CD14-positive monocyte (primary cell): ENCODE results near the gene ZNF837. TPM values are rescaled to one million over a fixed set of nuclear protein-coding genes. Genes with fewer than 3 reads are reported as not detected.

ENCODE experiments used
- DNase-seq, 3 donors: peaks; one replicate each; pipeline ENCODE4 v3.0.0-alpha.2; 2011 to 2022
- H2AFZ ChIP-seq: 2 replicates; pipeline ENCODE4 v1.6.0; 2012; ENCODE audit warnings: mild to moderate bottlenecking, low read depth, low read length, inconsistent platforms; ENCODE audit not compliant: insufficient read depth, poor library complexity, severe bottlenecking
- H3K27ac ChIP-seq, 2 donors: 1 replicate in 1 of 2; 2 replicates in 1 of 2; pipeline ENCODE4 v1.5.1; 2012 to 2013; ENCODE audit warnings: low read length in 2 of 2, control low read depth in 1 of 2, inconsistent platforms in 1 of 2, low read depth in 1 of 2, mild to moderate bottlenecking in 1 of 2
- H3K27me3 ChIP-seq, 2 donors: one replicate each; pipeline versions ENCODE4 v1.6.0 to v1.6.1; 2011 to 2013; ENCODE audit warnings: low read length in 2 of 2; ENCODE audit not compliant: control insufficient read depth in 2 of 2, insufficient read depth in 2 of 2
- H3K36me3 ChIP-seq, 2 donors: replicated peaks in 1 of 2; 1 replicate in 1 of 2; 2 replicates in 1 of 2; pipeline versions ENCODE4 v1.5.1 to v1.6.1; 2012 to 2013; ENCODE audit warnings: low read length in 2 of 2, control low read depth in 1 of 2, inconsistent platforms in 1 of 2, mild to moderate bottlenecking in 1 of 2; ENCODE audit not compliant: insufficient read depth in 2 of 2, control insufficient read depth in 1 of 2
- H3K4me1 ChIP-seq, 2 donors: 1 replicate in 1 of 2; 2 replicates in 1 of 2; pipeline versions ENCODE4 v1.5.1 to v1.6.1; 2012 to 2013; ENCODE audit warnings: low read length in 2 of 2, control low read depth in 1 of 2, inconsistent platforms in 1 of 2, mild to moderate bottlenecking in 1 of 2, moderate library complexity in 1 of 2; ENCODE audit not compliant: insufficient read depth in 2 of 2, control insufficient read depth in 1 of 2
- H3K4me2 ChIP-seq: replicated peaks from 2 replicates; pipeline ENCODE3; 2012; ENCODE audit warnings: low read length, moderate library complexity, mild to moderate bottlenecking; ENCODE audit not compliant: poor library complexity, severe bottlenecking; ENCODE audit errors: extremely low read depth
- H3K4me3 ChIP-seq, 3 experiments: fragments of 200-600 bp in 1 of 3; sonication (generic) in 1 of 3; replicated peaks in 1 of 3; 1 replicate in 2 of 3; 2 replicates in 1 of 3; pipeline ENCODE4 v1.5.1; 2011 to 2013; ENCODE audit warnings: low read length in 3 of 3, mild to moderate bottlenecking in 3 of 3, control low read depth in 2 of 3, low read depth in 2 of 3, inconsistent platforms in 1 of 3, moderate library complexity in 1 of 3
- H3K79me2 ChIP-seq: 2 replicates; pipeline ENCODE4 v1.6.0; 2012; ENCODE audit warnings: mild to moderate bottlenecking, control low read depth, inconsistent platforms, low read length, moderate library complexity; ENCODE audit not compliant: insufficient read depth
- H3K9ac ChIP-seq: 2 replicates; pipeline ENCODE4 v1.6.0; 2017; ENCODE audit warnings: low read length, mild to moderate bottlenecking; ENCODE audit not compliant: insufficient read depth, poor library complexity, severe bottlenecking
- H3K9me3 ChIP-seq, 2 donors: replicated peaks in 1 of 2; 1 replicate in 1 of 2; 2 replicates in 1 of 2; pipeline versions ENCODE4 v1.5.1 to v1.6.1; 2012 to 2013; ENCODE audit warnings: low read length in 2 of 2, control low read depth in 1 of 2; ENCODE audit not compliant: control insufficient read depth in 1 of 2, insufficient read depth in 1 of 2
- H4K20me1 ChIP-seq: 2 replicates; pipeline ENCODE4 v1.6.0; 2012; ENCODE audit warnings: mild to moderate bottlenecking, low read length, control low read depth, moderate library complexity; ENCODE audit not compliant: insufficient read depth
- H3K27ac Mint-ChIP-seq, 7 donors: one replicate each; pipeline ENCODE4 v1.8.0; 2020; ENCODE audit warnings: mild to moderate bottlenecking in 7 of 7, mixed read lengths in 7 of 7, moderate library complexity in 6 of 7, inconsistent platforms in 2 of 7
- H3K27me3 Mint-ChIP-seq, 3 donors: one replicate each; pipeline ENCODE4 v1.8.0; 2021 to 2022; ENCODE audit warnings: low read depth in 3 of 3, mild to moderate bottlenecking in 3 of 3, mixed read lengths in 3 of 3, moderate library complexity in 3 of 3, inconsistent platforms in 1 of 3
- H3K36me3 Mint-ChIP-seq, 2 donors: one replicate each; pipeline ENCODE4 v1.8.0; 2020; ENCODE audit warnings: mixed read lengths in 2 of 2, inconsistent platforms in 1 of 2, mild to moderate bottlenecking in 1 of 2
- H3K4me1 Mint-ChIP-seq: one replicate; pipeline ENCODE4 v1.8.0; 2020; ENCODE audit warnings: mild to moderate bottlenecking, mixed read lengths
- H3K4me3 Mint-ChIP-seq, 2 donors: one replicate each; pipeline ENCODE4 v1.8.0; 2020; ENCODE audit warnings: mild to moderate bottlenecking in 2 of 2, mixed read lengths in 2 of 2, moderate library complexity in 1 of 2
- H3K9me3 Mint-ChIP-seq, 7 donors: one replicate each; pipeline ENCODE4 v1.8.0; 2020 to 2022; ENCODE audit warnings: mixed read lengths in 7 of 7, mild to moderate bottlenecking in 6 of 7, moderate library complexity in 6 of 7, inconsistent platforms in 2 of 7
- CTCF ChIP-seq: fragments of 200-600 bp; IDR thresholded peaks from one replicate; pipeline ENCODE4 v1.8.0; 2022; ENCODE audit warnings: antibody characterized with exemption, mild to moderate bottlenecking
- WGBS: methylation state at CpG from one replicate; pipeline ENCODE4 v1.1.5; 2013; ENCODE audit warnings: missing lambda C conversion rate; ENCODE audit not compliant: insufficient coverage; 5-methylcytosine and 5-hydroxymethylcytosine counted together
- intact Hi-C, 2 donors: fragments of 100-400 bp; cut with micrococcal nuclease; formaldehyde crosslinking; loops; one replicate each; pipeline versions ENCODE4 v1.15.0 to v1.15.1; 2023
- polyA plus RNA-seq, 3 donors: library from polyadenylated mRNA; depleted of rRNA in 1 of 3; unstranded in 2 of 3; stranded (reverse) in 1 of 3; fragments of 300-500 nt in 2 of 3; fragments of >200 nt in 1 of 3; fragmentation: Illumina TruSeq in 2 of 3; gene quantifications; 1 replicate in 2 of 3; 2 replicates in 1 of 3; pipeline ENCODE4 v1.2.3, GENCODE V29; 2012 to 2021

The ZNF837 gene
- polyA plus RNA-seq, 3 donors: 0.13 to 0.72 (median 0.33) TPM

- Histone ChIP-seq H3K9ac (no peak overlapping the region), H4K20me1 (peaks cover 4% of the 10 kb centered on the region), H3K27ac (no peak overlapping the region), H3K4me3 (no peak overlapping the region), H3K36me3 (peaks cover 37 to 47% of the 10 kb centered on the region in 2 donors), H2AFZ (no peak overlapping the region), H3K79me2 (peaks cover 8% of the 10 kb centered on the region), H3K9me3 (no peaks in the 10 kb centered on the region), H3K4me1 (peaks cover 0 to 4% of the 10 kb centered on the region in 2 donors), H3K27me3 (peaks cover 5 to 30% of the 10 kb centered on the region in 2 donors), H3K4me2 (no peak overlapping the region)
- no peak for TF ChIP-seq CTCF
- Mint-ChIP-seq H3K27ac (peak overlapping the region in 1 of 7 donors; percentile 7), H3K4me3 (peak overlapping the region in 1 of 2 donors; percentile 48), H3K4me1 (peaks cover 10% of the 10 kb centered on the region), H3K27me3 (peaks cover 30 to 44% (median 43%) of the 10 kb centered on the region in 3 donors), H3K9me3 (peaks cover 0 to 8% (median 0%) of the 10 kb centered on the region in 7 donors), H3K36me3 (peaks cover 46 to 51% of the 10 kb centered on the region in 2 donors)
- DNase-seq: peak in 1 of 3 donors; percentile 1
- intact Hi-C loops: no loop called here
- 92% methylated on average over 2 of the region's 3 CpGs for WGBS
Measured at GRCh38 chr19:58394821-58395219, 14.0 kb upstream of the ZNF837 start.

- no peak overlapping the region for H3K27ac ChIP-seq
- no peak overlapping the region for H2AFZ ChIP-seq
- no peak overlapping the region for H3K4me2 ChIP-seq
- no peak overlapping the region for H3K4me3 ChIP-seq
- Mint-ChIP-seq H3K9me3 (peaks cover 0 to 8% (median 0%) of the 10 kb centered on the region in 7 donors), H3K4me3 (peak overlapping the region in 1 of 2 donors; percentile 2), H3K27ac (no peak overlapping the region), H3K27me3 (peaks cover 27 to 39% (median 38%) of the 10 kb centered on the region in 3 donors), H3K36me3 (peaks cover 54 to 61% of the 10 kb centered on the region in 2 donors), H3K4me1 (peaks cover 15% of the 10 kb centered on the region)
- H3K36me3 ChIP-seq: peaks cover 41 to 54% of the 10 kb centered on the region in 2 donors
- intact Hi-C loops: no loop called here
- peaks cover 5 to 30% of the 10 kb centered on the region in 2 donors for H3K27me3 ChIP-seq
- H4K20me1 ChIP-seq: peaks cover 4% of the 10 kb centered on the region
- H3K79me2 ChIP-seq: peaks cover 16% of the 10 kb centered on the region
- 100% methylated on average over 2 of the region's 4 CpGs for WGBS
- TF ChIP-seq CTCF: no peak
- no peaks in the 10 kb centered on the region for H3K9me3 ChIP-seq
- no peak overlapping the region for H3K9ac ChIP-seq
- DNase-seq: peak in 1 of 3 donors; percentile 0
- H3K4me1 ChIP-seq: peaks cover 0 to 4% of the 10 kb centered on the region in 2 donors
Measured at GRCh38 chr19:58393725-58394033, 12.8 kb upstream of the ZNF837 start.
